ENCODE data around the gene GHITM. TPM values are rescaled to one million over a fixed set of nuclear protein-coding genes. Genes with fewer than 3 reads are reported as not detected.

GHITM gene
- total and polyA plus RNA-seq, 2 of the 4 experiments (the other 2 are of a cell fraction), result 103 to 185 TPM

DNA sequence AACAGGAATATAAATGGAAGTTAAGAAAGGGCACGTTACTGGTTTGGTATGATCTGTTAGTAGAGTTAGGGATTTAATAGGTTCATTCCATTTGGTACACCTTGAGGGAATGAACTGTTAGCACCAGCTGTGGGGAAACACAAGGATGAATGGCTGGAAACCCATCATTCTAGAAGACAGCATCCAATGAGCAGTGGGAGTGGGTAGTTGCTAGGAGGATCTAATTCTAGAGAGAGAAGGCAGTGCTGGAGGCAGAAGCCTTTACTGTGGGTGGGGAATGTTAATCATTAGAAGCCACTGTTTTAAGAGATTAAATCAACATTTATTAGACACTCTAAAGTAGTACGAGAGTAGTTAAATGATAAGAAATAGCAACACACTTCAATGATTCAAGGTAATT lies 18.8 kb downstream of the GHITM start:
- Histone ChIP-seq H3K18ac (ENCODE audit: low read depth, low read length) (no peak overlapping the region), H2BK5ac (ENCODE audit: low read depth, low read length, poor library complexity, severe bottlenecking) (no peak overlapping the region), H2BK20ac (ENCODE audit: low read depth, low read length) (no peak overlapping the region), H2AK9ac (replicated peaks; ENCODE audit: low read depth, low read length, poor library complexity) (no peak overlapping the region), H4K20me1 (ENCODE audit: insufficient read depth, low read length) (no peaks in the 10 kb centered on the region), H4K8ac (ENCODE audit: low read depth in 2 of 2, low read length in 2 of 2) (no peak overlapping the region), H3K9me1 (ENCODE audit: insufficient read depth, low read length) (no peaks in the 10 kb centered on the region), H4K5ac (ENCODE audit: low read depth, low read length) (no peak overlapping the region), H3K9ac (ENCODE audit: low read depth, low read length) (no peak overlapping the region), H3K4me3 (ENCODE audit: insufficient read depth, low read depth, low read length) (no peak overlapping the region), H2AFZ (replicated peaks; ENCODE audit: low read length, poor library complexity) (no peak overlapping the region), H3K56ac (ENCODE audit: extremely low read depth, insufficient read depth, low read length) (no peak overlapping the region), H4K91ac (ENCODE audit: insufficient read depth, low read depth, low read length) (no peak overlapping the region), H2AK5ac (ENCODE audit: low read depth, low read length) (no peak overlapping the region), H3K4ac (ENCODE audit: low read depth, low read length) (no peak overlapping the region), H3K14ac (replicated peaks; ENCODE audit: low read depth, low read length) (no peak overlapping the region), H3K79me1 (ENCODE audit: low read depth in 1 of 2, low read length in 2 of 2) (no peaks in the 10 kb centered on the region), H2BK120ac (ENCODE audit: low read depth, low read length) (no peak overlapping the region), H3K23ac (ENCODE audit: low read depth, low read length) (no peak overlapping the region), H2BK15ac (ENCODE audit: low read depth, low read length) (no peak overlapping the region), H3K27ac (ENCODE audit: insufficient read depth, low read length) (no peak overlapping the region), H3K36me3 (ENCODE audit: control insufficient read depth, insufficient read depth, low read length) (peaks cover 1% of the 10 kb centered on the region; the same call in 1 of the 2 replicates), H3K9me3 (ENCODE audit: control insufficient read depth, insufficient read depth, low read length) (no peaks in the 10 kb centered on the region), H3K27me3 (ENCODE audit: control insufficient read depth, insufficient read depth, low read length) (peaks cover 7% of the 10 kb centered on the region; the same call in 1 of the 2 replicates), H3K4me2 (ENCODE audit: low read depth, low read length) (no peak overlapping the region), H3K4me1 (ENCODE audit: control insufficient read depth, insufficient read depth, low read length) (no peaks in the 10 kb centered on the region)
- intact Hi-C loops (cut with micrococcal nuclease) (no loop called here), dilution Hi-C loops (cut with HindIII; ENCODE audit: low sequenced_read_pairs, unreplicated experiment) (no loop called here), in situ Hi-C loops (cut with MboI; ENCODE audit: low sequenced_read_pairs) (no loop called here)
- TF ChIP-seq MAFK (IDR thresholded peaks at IDR 0.05; ENCODE audit: low read depth, low read length), result no peak
- TF ChIP-seq CEBPB (IDR thresholded peaks at IDR 0.05; ENCODE audit: low read depth, low read length), result no peak
- no peak for TF ChIP-seq RCOR1 (IDR thresholded peaks at IDR 0.05; ENCODE audit: insufficient replicate concordance, low read length)
- no peak for TF ChIP-seq RFX5 (IDR thresholded peaks at IDR 0.05; ENCODE audit: low read depth, low read length)
- TF ChIP-seq USF2 (IDR thresholded peaks at IDR 0.05; ENCODE audit: low read depth, low read length), result no peak
- no peak for ATAC-seq (ENCODE audit: low read depth)
- WGBS, 2 experiments (ENCODE audit: extremely low coverage in 2 of 2, insufficient read length in 1 of 2), result 100% methylated on average over 1 of the region's 2 CpGs; no CpG with 5 or more reads in 1 of the 2 experiments
- BruUV-seq (replicated peaks), result no TSS peak
- no peak for DNase-seq
- CTCF ChIA-PET, result interaction anchor here (2.1 kb wide), 1 partner anchor 10 kb away, joined by 8 read pairs; no protein-coding TSS in a partner anchor
- POLR2A ChIA-PET (ENCODE audit: unreplicated experiment), result no interaction called here
